Fibroblast of lung (primary cell): ENCODE data around the gene USH1G. TPM values are rescaled to one million over a fixed set of nuclear protein-coding genes. Genes with fewer than 3 reads are reported as not detected.

Source experiments
- DNase-seq, 2 donors: peaks; one replicate each; pipeline versions ENCODE4 v3.0.0 to v3.0.0-alpha.2; 2010; ENCODE audit warnings: low read depth in 2 of 2
- H2AFZ ChIP-seq: 2 replicates; pipeline ENCODE4 v1.5.1; 2012; ENCODE audit warnings: low read length, control low read depth, inconsistent platforms
- H3K27ac ChIP-seq: 2 replicates; pipeline ENCODE4 v1.5.1; 2011; ENCODE audit warnings: low read length, control low read depth; ENCODE audit not compliant: insufficient read depth
- H3K27me3 ChIP-seq: 2 replicates; pipeline ENCODE4 v1.5.1; 2011; ENCODE audit warnings: mild to moderate bottlenecking, low read length; ENCODE audit not compliant: control insufficient read depth, insufficient read depth
- H3K36me3 ChIP-seq: 2 replicates; pipeline ENCODE4 v1.5.1; 2011; ENCODE audit warnings: low read length; ENCODE audit not compliant: control insufficient read depth, insufficient read depth
- H3K4me1 ChIP-seq: 2 replicates; pipeline ENCODE4 v1.5.1; 2011; ENCODE audit warnings: low read length; ENCODE audit not compliant: control insufficient read depth, insufficient read depth; ENCODE audit errors: extremely low read depth
- H3K4me2 ChIP-seq: 2 replicates; pipeline ENCODE4 v1.5.1; 2011; ENCODE audit warnings: low read length, control low read depth; ENCODE audit not compliant: insufficient read depth; ENCODE audit errors: extremely low read depth
- H3K4me3 ChIP-seq, 4 experiments: fragments of 200-600 bp in 1 of 4; sonication (generic) in 1 of 4; replicated peaks in 1 of 4; 2 replicates each; pipeline ENCODE4 v1.5.1; 2011 to 2016; ENCODE audit warnings: low read length in 4 of 4, low read depth in 3 of 4, mild to moderate bottlenecking in 3 of 4, control low read depth in 2 of 4, inconsistent platforms in 1 of 4, mixed read lengths in 1 of 4; ENCODE audit not compliant: insufficient read depth in 1 of 4; ENCODE audit errors: control extremely low read depth in 1 of 4
- H3K79me2 ChIP-seq: 2 replicates; pipeline ENCODE4 v1.5.1; 2012; ENCODE audit warnings: mild to moderate bottlenecking, low read length, inconsistent platforms; ENCODE audit not compliant: control insufficient read depth, insufficient read depth
- H3K9ac ChIP-seq: 2 replicates; pipeline ENCODE4 v1.5.1; 2011; ENCODE audit warnings: mild to moderate bottlenecking, low read length, control low read depth; ENCODE audit not compliant: insufficient read depth
- H3K9me3 ChIP-seq: 2 replicates; pipeline ENCODE4 v1.5.1; 2012; ENCODE audit warnings: low read depth, low read length; ENCODE audit not compliant: control insufficient read depth, insufficient read depth
- H4K20me1 ChIP-seq: 2 replicates; pipeline ENCODE4 v1.5.1; 2011; ENCODE audit warnings: low read length; ENCODE audit not compliant: control insufficient read depth, insufficient read depth; ENCODE audit errors: extremely low read depth
- CTCF ChIP-seq, 2 donors: IDR thresholded peaks in 1 of 2; conservative IDR thresholded peaks in 1 of 2; 1 replicate in 1 of 2; 2 replicates in 1 of 2; pipeline ENCODE4 v1.5.1; 2011 to 2012; ENCODE audit warnings: low read length in 2 of 2, control low read depth in 1 of 2, inconsistent platforms in 1 of 2, low read depth in 1 of 2, mild to moderate bottlenecking in 1 of 2
- EZH2 ChIP-seq: IDR thresholded peaks from 2 replicates; pipeline ENCODE4 v1.5.1; 2012; ENCODE audit warnings: low read length, control low read depth, mild to moderate bottlenecking; ENCODE audit errors: missing control alignments
- polyA plus RNA-seq, 2 donors: library from polyadenylated mRNA; depleted of rRNA in 1 of 2; stranded (reverse) in 1 of 2; unstranded in 1 of 2; fragments of >200 nt; gene quantifications; 2 replicates each; pipeline ENCODE4 v1.2.1, GENCODE V29; 2011 to 2012; ENCODE audit warnings: missing spikeins in 1 of 2
- total RNA-seq: library from RNA; depleted of rRNA; stranded (reverse); fragments of >200 nt; gene quantifications from 2 replicates; pipeline ENCODE4 v1.2.1, GENCODE V29; 2014

USH1G gene
- total and polyA plus RNA-seq, 2 donors (not counting 1 experiment from before 2014, with no cell fraction given), result not detected

DNA sequence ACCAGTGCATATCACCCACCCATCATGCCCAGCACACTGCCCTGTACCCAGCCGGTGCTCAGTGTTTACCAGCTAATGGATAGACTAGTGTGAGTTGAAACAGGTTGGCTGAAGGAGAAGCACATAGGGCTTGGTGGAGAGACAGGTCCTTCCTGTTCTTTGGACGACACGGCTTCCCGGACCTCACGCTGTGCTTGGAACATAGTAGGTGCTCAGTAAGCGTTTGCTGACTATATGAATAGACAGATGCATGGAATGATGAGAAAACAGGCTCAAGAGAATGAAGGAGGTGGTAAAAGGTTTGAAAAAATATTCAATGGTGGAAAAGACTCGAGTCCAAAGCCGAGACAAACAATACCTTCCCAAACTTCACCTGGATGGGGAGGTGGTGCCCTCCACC lies 22.8 kb downstream of the USH1G start:
- H3K27ac ChIP-seq, result no peak overlapping the region
- no peak overlapping the region for H2AFZ ChIP-seq
- no peaks in the 10 kb centered on the region for H3K9me3 ChIP-seq
- H3K4me2 ChIP-seq, result no peak overlapping the region
- H3K27me3 ChIP-seq, result peaks cover 4% of the 10 kb centered on the region
- H3K36me3 ChIP-seq, result no peaks in the 10 kb centered on the region
- no peak for DNase-seq
- H4K20me1 ChIP-seq, result no peaks in the 10 kb centered on the region
- no peak overlapping the region for H3K9ac ChIP-seq
- H3K4me1 ChIP-seq, result no peaks in the 10 kb centered on the region
- H3K4me3 ChIP-seq, result no peak overlapping the region
- TF ChIP-seq EZH2, result no peak
- no peak for TF ChIP-seq CTCF (conservative IDR thresholded peaks at IDR 0.05 in 1 of 2, IDR thresholded peaks at IDR 0.05 in 1 of 2; ENCODE audit: low read depth in 1 of 2, low read length in 2 of 2)
- H3K79me2 ChIP-seq, result no peaks in the 10 kb centered on the region

DNA sequence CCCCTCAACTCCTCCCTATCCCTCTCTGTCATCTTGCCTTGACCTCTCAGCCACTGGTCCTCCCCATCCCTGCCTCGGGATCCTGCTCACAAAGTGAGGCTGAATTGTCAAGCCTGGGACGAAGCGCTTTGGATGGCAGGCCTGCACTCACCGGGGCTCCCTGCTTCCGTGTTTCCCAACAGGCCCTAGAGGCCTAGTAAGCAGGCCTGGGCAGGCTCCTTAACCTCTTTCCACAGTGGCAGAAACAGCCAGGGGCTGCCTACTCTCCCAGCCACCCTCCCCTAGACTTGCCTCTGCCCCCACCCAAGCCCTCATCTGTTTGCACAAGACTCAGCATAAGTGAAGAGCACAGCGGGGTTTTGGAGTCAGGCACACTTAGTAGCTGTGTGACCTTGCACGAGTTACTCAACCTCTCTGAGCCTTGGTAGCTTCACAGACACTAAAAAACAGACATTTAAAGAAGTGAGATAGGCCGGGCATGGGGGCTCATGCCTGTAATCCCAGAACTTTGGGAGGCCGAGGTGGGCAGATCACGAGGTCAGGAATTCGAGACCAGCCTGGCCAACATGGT lies 24.6 kb downstream of the USH1G start:
- Histone ChIP-seq H3K36me3 (no peaks in the 10 kb centered on the region), H3K4me3 (no peak overlapping the region), H3K79me2 (no peaks in the 10 kb centered on the region), H3K27me3 (peaks cover 13% of the 10 kb centered on the region), H4K20me1 (no peaks in the 10 kb centered on the region), H3K27ac (no peak overlapping the region), H3K9me3 (no peaks in the 10 kb centered on the region), H3K4me2 (no peak overlapping the region), H2AFZ (no peak overlapping the region), H3K9ac (no peak overlapping the region), H3K4me1 (no peaks in the 10 kb centered on the region)
- DNase-seq, result no peak
- no peak for TF ChIP-seq CTCF (conservative IDR thresholded peaks at IDR 0.05 in 1 of 2, IDR thresholded peaks at IDR 0.05 in 1 of 2; ENCODE audit: low read depth in 1 of 2, low read length in 2 of 2)
- no peak for TF ChIP-seq EZH2

DNA sequence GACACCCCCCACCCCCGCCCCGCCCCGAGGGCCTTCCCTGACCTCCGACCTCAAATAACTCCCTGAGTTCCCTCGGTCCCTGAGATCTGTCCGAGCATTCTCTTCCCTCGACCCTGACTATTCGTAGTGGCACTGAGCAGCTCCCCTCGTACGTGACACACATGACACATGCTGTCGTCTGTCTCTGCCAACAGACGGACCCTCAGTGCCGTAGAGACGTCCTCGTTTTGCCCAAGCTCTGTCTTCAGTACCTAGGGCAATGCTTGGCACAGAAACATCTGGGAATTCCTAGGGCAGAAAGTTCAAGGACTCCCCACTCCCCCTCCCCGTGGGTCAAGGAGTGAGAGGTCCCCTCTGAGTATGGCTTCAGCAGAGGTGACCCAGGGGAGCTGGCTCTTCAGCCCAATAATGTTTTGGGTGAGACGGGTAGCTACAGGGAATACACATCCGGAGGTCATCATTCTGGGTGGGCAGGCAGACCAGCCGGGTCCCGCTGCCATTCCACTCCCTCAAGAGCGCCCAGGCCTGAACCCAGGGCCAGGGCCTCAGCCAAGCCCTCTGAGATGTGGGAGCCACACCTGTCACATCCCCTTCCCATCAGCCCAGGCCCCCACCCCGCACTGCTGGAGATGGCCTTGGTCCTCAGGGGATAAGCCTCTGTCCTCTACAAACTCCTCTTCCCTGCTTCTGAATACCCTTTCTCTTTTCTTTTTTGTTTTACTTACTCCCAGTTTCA lies 29.0 kb downstream of the USH1G start:
- no peaks in the 10 kb centered on the region for H3K4me1 ChIP-seq
- TF ChIP-seq CTCF (conservative IDR thresholded peaks at IDR 0.05 in 1 of 2, IDR thresholded peaks at IDR 0.05 in 1 of 2; ENCODE audit: low read depth in 1 of 2, low read length in 2 of 2) (no peak), EZH2 (peak; percentile 92)
- no peak overlapping the region for H3K27ac ChIP-seq
- no peaks in the 10 kb centered on the region for H3K9me3 ChIP-seq
- peaks cover 32% of the 10 kb centered on the region for H3K27me3 ChIP-seq
- no peaks in the 10 kb centered on the region for H4K20me1 ChIP-seq
- H2AFZ ChIP-seq, result no peak overlapping the region
- H3K9ac ChIP-seq, result no peak overlapping the region
- no peak overlapping the region for H3K4me2 ChIP-seq
- H3K4me3 ChIP-seq, result no peak overlapping the region
- no peaks in the 10 kb centered on the region for H3K79me2 ChIP-seq
- H3K36me3 ChIP-seq, result no peaks in the 10 kb centered on the region
- no peak for DNase-seq
